NOMO-1 treated with DMSO at 0.1 percent for 48 hours (cell line): ENCODE data around the gene ZNF831.

Source experiments
- DNase-seq: peaks from one replicate; lab custom pipeline; 2025; ENCODE audit not compliant: unreplicated experiment; lab: John Stamatoyannopoulos, UW

ZNF831 gene

DNA sequence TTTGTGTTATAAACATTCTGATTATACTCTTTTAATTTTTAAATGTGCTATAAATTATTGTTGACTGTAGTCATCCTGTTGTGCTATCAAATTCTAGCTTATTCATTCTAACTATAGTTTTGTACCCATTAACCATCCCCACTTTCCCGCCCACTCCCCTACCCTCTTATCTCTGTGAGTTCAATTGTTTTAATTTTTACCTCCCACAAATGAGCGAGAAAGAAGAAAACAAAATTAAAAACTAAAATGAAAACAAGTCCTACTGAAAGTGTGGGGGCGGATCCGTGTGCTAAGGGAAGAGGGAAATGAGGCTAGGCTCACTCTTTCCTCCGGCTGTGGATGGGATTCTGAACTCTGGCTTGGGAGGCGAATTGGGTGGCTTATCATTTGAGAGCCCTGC lies 6.6 kb upstream of the ZNF831 start:
- DNase-seq = no peak

GRCh38 chr20:59157531-59157930 lies 6.1 kb upstream of the ZNF831 start:
- DNase-seq = no peak

DNA sequence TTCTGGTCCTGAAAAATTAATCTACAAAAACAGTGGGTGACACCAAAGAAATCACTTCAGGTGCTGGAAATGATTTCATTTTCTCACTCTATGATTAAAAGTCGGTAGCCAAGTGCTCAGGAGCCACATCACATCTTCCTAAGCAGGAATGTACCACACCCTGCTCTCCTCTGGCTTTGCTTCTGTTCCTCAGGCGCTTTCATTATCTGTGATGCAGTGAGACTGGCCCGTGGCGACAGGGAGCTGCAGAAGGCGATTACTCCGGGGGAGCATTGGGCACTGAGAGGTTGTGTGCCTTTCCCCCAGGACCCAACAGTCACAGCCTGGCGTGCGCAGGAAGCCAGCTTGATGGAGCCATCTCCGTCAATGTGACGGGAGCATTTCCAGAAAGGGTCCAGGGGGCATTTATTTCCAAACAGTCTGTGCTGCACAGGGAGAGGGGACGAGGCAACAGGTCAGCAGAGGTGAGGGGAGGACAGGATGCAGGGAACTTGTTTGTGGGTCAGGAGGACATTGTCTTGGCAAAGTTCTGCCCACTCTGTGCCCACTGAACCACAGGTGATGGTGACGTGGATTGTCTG lies 5.6 kb upstream of the ZNF831 start:
- no peak for DNase-seq

GRCh38 chr20:59158673-59159072 lies 4.9 kb upstream of the ZNF831 start:
- DNase-seq = no peak

DNA sequence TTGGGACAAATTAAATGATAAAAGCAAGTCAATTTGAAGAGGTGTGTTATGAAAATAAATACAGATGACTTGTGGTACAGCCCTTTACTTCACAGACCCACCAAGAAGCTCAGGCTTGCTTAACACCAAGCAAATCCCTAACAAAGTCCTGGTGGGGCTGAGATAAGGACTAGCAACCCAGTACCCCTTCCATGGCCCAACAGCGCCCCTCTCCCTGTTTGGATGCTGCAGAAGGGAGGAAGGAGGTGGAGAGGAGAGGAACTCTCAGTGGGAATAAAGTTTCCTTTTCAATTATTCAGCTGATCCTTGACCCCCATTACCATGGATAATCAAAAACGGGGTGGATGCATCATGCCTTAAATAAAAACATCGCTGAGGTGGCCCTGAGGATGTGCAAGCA lies 4.5 kb upstream of the ZNF831 start:
- no peak for DNase-seq

DNA sequence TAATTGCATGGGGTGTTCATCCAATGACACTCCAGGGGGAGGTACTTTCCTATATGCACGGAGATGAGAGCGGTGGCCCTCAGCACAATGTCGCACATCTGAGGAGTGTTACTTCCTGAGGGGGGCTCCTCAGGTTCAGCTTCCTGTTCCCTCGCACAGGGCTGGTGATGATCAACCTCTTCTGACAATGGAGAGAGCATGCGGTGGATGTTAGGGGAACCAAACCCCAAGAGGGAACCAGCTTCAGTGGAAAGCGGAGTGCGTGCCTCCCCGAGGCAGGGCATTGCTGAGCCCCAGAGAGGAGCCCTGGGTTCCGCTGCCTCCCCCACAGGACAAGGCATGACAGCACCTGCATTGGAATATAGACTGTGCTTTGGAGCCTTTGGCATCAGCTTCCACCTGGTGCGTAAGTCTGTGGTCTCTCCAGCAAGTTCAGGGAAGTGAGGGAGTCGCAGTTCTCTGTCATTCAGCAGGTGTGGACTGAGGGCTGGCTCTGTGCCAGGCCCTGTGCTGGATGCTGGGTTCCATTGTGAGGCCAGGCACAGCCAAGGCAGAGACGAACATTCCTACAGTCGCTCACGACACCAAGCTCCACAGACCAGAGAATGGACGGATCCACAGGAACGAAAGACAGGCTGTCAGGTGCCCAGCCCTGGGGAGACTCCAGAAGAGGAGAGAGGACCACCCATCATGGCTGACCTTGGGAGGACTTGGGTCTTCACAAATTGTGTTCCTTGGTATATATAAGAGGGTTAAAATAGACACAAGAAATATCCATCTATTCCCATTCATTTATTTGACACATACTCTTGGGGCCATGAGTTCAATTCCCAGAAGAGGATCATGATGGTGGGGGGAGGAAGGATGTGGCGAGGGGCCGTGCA lies 3.9 kb upstream of the ZNF831 start:
- no peak for DNase-seq

GRCh38 chr20:59160389-59161115 lies 3.1 kb upstream of the ZNF831 start:
- DNase-seq = no peak

DNA sequence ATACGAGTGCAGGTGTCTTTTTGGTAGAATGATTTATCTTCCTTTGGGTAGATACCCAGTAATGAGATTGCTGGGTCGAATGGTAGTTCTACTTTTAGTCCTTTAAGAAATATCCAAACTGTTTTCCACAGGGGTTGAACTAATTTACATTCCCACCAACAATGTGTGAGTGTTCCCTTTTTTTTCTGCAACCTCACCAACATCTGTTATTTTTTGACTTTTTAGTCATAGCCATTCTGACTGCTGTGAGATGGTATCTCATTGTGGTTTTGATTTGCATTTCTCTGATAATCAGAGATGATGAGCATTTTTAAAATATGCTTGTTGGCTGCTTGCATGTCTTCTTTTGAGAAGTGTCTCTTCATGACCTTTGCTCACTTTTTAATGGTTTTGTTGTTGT lies 1.9 kb upstream of the ZNF831 start:
- no peak for DNase-seq

DNA sequence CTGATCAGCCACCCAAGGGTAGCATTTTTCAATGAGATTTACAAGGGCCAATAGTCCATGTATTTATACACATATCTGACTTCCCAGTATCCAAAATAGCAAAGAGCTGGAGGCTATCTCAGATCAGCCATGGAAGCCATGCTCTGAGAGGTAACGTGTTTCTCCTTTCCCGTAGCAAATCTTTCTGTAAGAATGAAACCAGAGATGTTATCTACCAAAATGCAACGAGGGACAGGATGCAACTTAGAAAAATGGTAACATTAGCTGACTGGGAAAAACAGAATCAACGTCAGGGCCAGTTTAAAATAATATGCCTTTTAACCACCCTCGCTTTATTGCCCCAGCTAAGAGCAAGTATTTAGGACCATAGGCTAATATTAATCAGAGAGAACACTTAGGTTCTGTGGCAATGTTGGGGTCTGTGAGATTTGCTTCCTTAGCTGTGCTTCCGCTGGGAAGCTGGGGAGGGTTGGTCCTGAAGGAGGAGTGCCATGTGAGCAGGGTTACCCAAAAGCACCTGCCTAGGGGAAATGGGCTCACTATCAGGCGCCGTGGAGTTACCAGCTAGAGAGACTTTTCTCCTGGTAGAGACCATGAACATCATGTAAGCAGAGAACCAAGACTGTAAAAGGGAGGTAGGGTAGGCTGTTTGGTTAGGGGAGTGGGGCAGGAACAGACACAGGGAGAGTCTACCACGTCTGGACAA lies 1.2 kb downstream of the ZNF831 start:
- no peak for DNase-seq

DNA sequence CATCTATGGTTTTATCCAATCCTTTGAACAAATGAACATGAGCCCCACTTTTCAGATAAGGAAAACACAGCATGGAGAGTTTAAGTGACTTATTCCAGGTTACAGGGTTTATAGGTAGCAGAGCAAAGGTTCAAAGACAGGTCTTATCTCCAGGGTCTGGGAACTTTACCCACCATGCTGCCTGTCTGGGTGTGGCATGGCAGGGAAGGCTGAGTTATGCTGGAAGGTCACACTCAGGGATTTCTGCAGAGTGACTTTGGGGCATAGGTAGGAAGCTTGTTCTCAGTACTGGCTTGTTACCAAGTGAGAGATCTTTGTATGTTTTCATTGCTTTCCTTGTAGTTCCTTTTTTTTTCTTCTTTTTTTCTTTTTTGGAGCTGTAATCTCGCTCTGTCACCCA lies 1.8 kb downstream of the ZNF831 start:
- no peak for DNase-seq

DNA sequence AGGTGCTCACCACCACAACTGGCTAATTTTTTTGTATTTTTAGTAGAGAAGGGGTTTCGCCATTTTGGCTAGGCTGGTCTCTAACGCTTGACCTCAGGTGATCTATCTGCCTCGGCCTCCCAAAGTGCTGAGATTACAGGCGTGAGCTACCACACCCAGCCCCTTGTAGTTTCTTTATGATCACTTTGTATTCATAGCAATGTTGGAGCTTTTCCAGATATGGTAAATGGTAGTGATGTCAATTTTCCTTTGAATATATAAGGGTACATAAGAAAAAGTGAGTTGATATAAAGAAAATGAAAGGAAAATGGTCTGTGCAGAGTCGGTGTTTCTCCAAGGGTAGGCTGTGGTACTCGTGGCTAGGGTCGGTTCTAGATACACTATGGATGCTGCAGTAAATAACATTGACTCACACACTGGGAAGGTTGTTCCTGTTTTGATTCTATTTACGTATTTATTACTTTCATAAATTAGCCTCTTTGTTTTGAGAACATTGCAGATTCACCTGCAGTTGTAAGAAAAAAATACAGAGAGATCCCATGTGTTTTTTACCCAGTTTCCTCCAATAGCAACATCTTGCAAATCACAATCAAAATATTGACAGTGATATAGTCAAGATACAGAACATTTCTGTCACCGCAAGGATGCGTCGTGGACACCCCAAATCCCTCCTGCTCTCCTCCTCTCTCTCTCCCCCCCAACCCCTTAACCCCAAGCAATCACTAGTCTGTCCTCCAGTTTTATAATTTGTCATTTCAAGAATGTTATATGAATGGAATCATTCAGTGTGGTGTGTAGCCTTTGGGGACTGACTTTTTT lies 2.5 kb downstream of the ZNF831 start:
- DNase-seq = no peak

- DNase-seq = no peak
These were observed 7.1 kb downstream of the ZNF831 start for GRCh38 chr20:59170406-59171349.

DNA sequence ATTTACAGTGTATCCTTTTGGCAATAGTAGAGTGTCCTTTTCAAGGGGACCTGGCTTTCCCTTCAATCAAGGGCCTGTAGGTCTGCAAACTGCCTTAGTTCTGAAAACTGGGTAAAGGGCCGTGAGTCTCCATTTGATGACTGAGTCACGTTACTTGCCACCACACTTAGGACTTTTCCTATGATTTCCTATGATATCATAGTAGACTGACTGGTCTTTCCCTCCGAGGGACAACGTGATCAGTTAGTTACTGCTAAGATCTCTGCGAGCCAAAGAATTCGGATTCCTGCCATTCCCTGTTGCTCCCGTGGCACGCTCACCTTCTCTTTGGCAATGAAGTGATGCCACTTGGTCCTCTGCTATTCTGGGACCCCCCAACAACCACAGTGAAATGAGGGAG lies 8.4 kb downstream of the ZNF831 start:
- no peak for DNase-seq

DNA sequence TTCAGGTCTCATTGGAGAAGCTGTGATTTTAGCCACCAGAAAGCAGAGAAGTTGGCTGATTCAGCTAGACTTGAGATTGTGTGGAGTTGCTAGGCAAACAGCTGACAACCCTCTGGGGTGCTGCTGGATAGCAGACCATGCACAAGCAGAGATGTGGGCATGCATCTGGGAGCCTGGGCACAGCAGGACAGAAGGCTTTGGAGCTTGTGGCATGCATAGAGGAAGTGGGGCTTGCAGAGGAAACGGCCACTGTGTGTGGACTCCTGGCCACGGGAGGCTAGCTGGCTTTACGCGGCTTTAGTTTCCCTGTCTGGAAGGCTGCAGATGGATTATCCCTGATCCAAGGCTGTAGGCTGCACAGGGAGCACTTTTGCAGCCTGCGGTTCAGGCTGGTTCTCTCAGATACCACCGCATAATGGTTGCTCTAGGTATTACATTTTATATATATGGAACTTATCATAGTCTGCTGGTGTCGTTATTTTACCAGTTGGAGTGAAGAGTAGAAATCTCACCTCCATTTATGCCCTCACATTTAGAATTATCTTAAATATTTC lies 10.4 kb downstream of the ZNF831 start:
- DNase-seq = no peak

- no peak for DNase-seq
These were observed 11.4 kb downstream of the ZNF831 start for GRCh38 chr20:59175002-59175401.

DNA sequence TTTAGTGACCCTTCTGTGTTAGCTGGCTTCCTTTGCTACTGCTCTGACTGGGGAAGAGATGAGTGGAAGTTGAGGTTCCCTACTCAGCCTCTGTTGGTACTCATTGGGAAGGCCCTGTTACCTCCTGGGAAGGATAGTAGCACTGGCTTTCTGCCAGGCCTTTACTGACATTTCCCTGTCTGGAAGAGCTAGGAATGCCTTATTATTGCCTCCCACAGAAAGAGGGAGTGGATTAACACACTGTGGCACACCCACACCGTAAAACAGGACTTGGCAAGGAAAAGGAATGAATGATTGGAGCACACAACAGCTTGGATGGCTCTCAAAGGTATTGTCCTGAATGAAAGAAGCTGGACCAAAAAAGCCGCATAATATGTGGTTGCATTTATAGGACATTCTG lies 12.2 kb downstream of the ZNF831 start:
- no peak for DNase-seq

DNA sequence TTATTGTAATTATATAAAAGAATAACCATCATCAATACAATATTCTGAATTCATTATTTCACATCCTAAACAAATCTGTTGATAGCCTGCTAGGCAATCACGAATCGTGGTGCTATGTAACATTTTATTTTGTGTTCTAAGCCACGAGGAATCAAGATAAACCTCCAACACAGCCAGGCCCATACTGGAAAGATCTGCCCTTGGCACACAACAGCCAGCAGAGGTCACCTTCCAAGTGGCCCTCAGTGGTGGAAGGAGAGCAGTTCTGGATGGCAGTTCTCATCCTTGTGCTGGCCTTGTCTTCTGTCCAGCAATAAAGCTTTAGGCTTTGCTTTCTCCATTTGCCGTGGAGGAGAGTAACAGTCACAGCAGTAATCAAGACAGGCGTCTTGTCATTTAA lies 13.2 kb downstream of the ZNF831 start:
- no peak for DNase-seq

- DNase-seq = no peak
These were observed 13.9 kb downstream of the ZNF831 start for GRCh38 chr20:59177266-59178250.
